ENCODE data around the gene PCSK5.

Gene PCSK5

DNA sequence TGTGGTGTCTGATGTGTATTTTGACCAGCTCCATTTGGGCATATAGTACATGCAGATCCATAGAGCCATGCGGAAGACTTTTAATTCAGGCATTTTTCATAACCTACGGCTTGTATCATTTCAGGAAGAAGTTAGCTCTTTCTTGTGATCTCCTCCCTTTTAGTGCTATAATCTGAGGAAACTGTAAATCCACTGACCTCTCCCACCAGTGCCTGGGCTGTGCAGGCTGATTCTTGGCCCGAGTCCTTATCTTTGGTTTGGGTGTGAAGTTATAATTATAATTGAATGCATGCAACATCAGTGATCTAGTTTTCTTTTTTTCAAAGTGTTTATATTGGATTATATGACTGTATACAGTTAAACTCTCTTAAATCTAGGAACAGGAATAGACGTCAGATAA is 247.9 kb downstream of the PCSK5 start:
- no peak for DNase-seq (ENCODE audit: low read depth)

DNA sequence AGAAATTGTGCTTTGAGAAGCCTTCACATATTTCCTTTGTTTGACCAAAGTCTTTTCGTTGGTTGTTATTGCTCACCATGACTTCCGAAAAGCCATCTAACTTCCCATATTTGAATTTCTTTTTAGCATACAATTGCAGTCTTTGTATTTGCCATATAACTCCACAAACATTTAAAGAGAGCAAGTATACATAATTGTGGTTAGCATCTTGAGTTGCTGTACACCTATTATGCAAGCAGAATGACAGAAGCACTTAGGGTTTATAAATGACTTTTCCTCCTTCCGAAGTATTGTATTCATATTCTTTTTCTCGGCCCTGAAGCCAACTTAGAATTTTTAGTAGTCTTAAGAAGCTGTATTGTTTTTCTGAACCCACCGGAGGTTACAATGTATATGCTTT is 253.4 kb downstream of the PCSK5 start:
- DNase-seq (ENCODE audit: low read depth): no peak

DNA sequence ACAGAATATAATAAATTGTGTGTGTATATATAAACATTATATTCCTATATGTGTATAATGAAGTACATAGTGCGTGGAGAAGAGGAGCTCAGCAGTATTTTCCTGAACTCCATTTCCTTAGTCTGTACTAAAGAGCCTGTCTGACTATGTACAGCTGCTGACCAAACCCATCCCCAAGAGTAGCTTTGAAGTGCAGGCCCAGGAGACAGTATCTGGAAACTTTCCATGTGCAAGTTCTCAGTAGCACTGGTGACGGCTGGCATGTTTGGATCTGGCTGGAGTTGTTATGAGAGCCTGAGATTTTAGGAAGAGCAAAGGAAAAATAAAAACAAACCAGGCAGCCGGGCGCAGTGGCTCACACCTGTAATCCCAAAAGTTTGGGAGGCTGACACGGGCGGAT is 259.5 kb downstream of the PCSK5 start:
- no peak for DNase-seq (ENCODE audit: low read depth)

DNA sequence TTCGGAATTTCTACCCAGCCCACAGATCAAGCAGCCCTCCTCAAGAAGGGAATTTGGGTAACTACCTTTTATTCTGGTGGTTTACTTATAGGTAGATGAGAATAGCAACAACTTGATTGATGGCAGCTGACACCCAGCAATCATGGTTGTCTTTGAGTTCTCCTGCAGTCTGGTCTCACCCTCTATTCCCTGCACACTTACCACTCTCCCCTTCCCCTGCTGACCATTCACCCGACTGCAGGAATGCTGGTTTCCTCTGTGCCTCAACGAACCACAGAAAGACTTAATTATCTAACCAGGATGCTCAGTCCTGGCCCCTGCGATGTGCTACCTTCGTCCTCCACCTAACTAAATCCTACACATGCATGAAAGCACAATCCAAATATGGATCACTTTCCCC is 260.8 kb downstream of the PCSK5 start:
- DNase-seq (ENCODE audit: low read depth): no peak

DNA sequence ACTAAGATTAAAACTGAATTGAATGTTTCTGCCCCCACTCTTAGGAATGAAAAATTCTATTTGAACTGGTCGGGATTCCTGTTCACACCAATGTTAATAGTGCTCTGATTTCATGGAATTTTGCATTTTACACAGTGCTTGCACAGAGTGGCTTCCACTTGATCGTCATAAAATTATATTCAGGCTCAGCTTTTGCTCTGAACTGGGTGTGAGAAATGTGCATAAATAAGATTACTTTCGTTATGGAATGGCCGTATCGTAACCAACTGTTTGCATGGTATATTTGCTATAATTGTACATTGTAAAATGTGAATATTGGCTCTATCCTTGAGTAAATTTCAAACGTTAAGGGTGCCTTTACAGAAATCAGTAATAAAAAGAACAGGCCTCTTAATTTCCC is 262.9 kb downstream of the PCSK5 start:
- no peak for DNase-seq (ENCODE audit: low read depth)

DNA sequence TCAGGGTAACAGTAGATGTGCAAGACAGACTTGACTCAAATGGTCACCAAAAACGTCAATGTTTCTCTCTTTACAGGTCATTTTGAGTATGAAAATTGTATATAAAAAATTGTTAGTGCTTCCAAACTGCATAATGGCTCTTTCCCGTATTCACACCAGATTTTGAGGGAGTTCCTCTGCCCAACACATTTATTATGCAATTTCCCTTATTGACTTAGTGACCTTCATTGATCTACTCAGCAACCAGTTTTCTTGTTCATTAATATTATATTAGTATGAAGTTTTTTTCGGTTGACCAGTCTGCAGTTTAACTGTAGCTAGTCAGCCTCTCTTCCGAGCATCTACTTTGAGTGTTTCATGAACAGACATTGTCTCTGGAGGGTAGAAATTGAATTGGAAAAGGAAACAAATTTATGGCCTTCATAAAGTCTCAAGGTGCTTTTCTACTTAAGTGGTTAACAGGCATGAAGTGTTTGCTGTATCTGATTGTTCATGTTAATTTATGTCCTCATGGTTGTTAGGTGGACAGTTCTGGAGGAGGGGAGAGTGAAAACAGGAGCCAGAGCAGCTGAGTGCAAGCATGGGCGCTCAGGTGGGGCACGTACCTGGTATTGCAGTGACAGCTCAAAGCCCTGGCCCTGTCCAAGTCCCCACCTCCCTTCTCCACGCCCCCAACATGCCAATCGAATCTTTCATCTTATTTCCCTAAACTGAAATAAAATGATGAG is 263.6 kb downstream of the PCSK5 start:
- DNase-seq (ENCODE audit: low read depth): no peak

DNA sequence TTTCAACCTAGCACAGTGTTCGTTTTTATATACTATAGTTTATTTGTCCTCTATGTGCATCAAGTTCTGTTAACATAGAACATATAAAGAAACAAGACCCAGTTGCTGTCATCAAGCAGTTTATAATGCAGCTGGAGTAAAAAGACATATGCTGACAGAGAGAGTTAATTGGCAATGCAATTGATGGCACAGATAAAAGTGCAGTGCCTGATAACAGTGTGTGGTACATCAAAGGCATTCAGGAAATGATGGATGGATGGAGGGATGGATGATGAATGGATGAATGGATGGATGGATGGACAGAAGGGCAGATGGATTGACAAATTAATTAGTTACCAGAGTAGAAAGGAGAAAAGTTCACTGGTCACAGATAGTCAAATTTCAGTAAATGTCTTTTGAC is 264.9 kb downstream of the PCSK5 start:
- DNase-seq (ENCODE audit: low read depth): no peak

DNA sequence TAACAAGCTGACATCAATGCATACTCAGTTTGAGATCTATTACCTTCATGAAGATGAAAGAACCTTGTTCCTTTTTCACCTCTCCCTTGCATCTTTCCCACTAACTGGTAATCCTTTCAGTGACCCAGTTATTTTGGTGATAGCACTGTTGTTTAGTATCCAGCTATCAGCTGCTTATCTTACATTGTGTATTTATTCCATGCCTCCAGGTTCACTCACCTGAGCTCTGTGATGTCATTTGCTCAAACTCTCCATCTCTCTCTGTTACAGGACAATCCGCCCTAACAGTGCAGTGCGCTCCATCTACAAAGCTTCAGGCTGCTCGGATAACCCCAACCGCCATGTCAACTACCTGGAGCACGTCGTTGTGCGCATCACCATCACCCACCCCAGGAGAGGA is 268.2 kb downstream of the PCSK5 start:
- no peak for DNase-seq (ENCODE audit: low read depth)

DNA sequence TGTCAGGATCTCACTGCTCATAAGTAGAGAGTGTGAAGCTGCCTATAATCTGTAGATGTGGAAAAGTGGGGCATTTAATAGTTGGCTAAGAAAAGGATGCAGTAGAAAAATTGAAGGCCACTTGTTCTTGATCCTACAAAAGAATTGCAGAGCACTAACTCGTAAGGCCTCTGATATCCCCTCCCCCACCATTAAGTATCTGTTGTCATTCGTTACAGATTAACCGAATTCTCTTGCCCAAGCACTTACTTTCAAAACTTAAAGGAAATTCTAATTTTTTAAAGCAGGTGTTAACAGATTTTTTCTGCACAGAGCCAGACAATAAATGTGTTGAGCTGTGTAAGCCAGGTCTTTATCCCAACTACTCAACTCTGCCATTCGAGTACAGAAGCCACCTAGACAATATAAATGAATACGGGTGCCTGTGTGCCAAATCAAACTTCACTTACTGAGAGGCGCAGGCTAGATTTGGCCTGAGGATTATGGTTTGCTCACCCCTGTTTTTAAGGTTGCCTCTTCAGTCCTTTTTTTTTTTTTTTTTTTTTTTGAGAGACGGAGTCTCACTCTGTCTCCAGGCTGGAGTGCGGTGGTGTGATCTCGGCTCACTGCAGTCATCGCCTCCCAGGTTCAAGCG is 268.9 kb downstream of the PCSK5 start:
- DNase-seq (ENCODE audit: low read depth): no peak

DNA sequence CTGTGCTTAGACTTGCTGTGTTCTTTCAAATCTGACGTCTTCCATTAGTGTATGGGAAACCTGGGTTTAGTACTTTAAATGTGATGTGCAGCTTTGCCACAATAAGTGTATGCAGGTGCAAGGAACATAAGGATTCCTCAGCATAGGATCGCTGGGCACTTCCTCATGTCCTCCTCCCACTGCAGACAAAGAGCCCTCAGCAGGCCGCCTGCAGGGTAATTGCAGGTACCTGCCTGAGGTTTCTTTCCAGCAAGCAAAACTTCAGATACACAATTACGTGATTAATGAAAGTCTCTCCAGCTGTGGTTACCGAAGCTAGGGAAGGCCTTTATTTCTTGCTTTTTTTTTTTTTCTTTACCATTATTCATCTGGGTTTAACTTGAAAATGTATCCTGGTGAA is 270.6 kb downstream of the PCSK5 start:
- no peak for DNase-seq (ENCODE audit: low read depth)

DNA sequence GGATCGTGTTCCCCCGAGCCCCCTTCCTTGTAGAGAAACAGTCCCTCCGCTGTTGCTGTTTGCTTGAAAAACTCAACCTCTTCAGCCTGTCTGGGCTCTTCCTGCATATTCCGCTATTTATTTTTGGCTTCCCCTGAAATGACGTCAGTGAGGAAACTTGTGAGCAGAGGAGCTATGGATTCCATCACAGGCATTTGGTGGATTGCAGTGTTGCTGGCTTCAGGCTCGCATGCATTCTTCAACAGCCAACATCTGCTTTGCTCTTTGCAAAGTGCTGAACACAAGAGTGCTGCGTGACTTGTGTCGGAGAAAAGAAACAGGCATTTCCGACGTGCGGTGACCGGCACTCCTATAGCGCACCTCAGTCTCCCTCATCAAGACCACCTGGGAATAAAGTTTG is 271.1 kb downstream of the PCSK5 start:
- DNase-seq (ENCODE audit: low read depth): no peak

DNA sequence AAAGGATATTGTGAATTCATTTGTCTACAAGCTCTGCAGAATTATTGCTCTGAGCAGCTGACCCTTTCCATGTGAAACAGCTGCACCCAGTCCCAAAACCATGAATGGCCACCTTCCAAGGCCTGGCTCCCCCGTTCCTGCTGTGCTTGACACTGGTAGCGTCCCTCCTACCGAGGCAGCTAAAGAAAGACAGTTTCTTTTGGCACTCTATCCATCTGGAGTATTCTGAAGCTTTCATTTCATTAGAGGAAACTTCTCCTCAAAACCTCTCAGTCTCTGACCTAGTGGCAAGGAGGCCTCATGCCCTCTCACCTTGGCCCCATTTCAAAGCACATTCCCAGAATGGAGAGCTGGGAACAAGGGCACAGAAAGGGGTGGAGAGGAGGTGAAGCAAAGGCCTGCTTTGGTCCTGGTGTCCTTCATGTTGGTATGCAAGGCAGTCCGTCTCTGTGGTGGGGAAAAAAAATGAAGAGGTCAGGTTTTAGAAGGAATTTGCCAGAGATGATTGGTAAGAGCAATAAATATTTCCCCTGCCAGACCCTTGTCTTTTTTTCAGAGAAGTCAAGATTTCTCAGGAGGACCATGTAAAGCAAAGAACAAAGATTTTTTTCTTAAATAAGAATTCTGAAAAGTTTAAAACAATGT is 271.7 kb downstream of the PCSK5 start:
- DNase-seq (ENCODE audit: low read depth): no peak

DNA sequence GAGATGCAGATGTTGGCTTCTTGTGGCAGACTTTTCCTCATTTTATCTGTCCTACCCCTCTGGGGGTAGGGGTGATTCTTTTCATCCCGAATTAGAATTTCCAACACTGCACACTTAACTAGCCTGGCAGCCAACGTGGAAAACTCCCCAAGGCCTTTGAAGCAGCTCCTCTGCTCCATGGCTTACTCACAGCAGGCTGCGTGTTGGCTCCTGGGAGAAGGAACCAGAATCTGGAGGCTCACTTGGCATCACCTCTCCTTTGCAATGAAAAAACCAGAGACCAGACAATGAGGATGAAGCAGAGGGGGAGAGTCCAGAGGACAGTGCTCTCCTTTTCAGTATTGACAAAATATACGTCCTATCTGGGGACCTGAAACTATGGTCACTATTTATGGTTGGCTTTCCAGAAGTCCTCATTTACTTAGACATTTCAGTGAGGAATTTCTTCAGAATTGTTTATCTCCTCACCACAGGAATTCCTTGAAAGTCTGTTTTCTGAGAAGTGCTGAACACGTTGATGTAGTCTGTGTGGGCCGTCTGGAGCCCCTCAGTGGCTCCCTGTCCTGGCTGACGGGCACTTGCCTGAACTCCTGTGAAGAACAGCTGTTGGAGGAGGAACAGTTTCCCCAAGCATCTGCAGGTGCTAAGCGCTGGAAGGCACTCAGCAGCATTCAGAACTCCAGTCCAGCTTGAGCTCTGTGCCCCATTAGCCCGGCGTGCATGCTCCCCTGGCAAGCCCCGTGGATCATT is 272.5 kb downstream of the PCSK5 start:
- no peak for DNase-seq (ENCODE audit: low read depth)

DNA sequence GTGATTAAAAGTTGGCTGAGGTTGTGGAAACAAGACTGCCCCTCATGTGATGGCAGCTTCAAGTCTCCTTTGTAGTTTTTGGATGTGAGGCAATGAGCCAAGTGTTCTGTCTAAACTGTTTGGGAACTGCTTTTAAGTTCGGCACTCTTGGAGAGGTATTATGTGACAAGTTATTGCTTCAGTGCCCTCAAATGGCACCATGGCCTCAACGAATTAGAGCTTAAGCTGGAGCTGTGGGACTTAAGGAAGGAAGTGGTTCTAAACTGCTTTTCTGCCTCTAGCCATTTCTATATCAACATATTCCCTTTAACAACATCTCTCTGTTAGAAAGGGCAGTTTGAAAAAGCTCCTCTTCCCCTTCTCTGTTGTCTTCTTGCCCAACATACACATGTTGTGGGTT is 276.1 kb downstream of the PCSK5 start:
- no peak for DNase-seq (ENCODE audit: low read depth)

DNA sequence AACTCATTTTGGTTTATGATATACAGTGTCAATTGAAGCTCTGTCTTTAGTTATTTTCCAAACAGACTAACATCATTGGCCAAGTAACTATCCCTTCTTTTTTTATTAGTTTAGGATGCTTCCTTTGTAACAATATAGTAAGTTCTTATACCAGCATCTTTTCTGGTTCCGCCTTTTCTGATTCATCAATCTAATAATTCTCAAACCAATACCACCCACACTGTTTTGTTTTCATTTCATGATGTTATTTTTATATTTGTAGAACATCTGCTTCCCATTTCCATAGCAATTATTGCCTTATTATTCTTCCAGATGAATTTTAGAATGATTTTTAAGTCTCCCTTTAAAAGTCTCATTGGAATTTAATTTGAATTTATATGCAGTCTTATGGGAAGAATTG is 285.7 kb downstream of the PCSK5 start:
- no peak for DNase-seq (ENCODE audit: low read depth)

DNA sequence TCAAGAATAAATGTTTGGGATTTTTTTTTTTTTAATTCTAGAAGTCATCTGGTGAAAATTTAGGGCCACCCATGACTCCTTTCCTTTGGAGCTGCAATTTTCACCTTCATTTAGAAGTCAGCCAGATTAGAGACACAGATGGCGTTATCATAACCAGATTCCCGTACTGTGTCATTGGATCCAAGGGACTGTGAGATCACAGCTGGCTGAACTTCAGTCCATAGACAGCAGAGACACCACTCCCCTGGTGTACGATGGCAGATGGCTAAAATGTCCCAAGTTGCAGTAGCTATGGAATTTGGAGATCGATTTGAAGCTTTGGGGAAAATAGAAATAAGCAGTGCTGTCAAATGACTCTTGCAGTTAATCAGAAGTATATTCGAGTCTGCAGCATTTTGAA is 287.5 kb downstream of the PCSK5 start:
- no peak for DNase-seq (ENCODE audit: low read depth)

DNA sequence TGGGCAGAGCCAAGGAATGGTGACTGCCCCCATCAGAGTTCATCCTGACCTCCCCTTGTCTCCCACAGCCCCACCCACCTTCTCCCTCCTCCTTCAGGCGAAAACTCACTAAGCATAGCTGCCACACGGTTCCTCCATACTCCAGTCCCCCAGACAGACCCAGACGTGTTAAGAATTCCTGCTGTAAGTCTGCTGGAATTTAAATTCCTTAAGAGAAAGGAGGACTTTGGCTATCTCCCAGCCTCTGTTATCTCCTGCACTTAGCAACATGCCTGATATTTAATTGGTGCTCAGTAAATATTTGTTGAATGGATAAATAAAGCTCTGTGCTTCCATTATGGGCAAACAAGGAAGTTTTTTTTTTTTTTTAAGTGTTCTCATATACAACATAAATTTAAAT is 290.1 kb downstream of the PCSK5 start:
- no peak for DNase-seq (ENCODE audit: low read depth)

DNA sequence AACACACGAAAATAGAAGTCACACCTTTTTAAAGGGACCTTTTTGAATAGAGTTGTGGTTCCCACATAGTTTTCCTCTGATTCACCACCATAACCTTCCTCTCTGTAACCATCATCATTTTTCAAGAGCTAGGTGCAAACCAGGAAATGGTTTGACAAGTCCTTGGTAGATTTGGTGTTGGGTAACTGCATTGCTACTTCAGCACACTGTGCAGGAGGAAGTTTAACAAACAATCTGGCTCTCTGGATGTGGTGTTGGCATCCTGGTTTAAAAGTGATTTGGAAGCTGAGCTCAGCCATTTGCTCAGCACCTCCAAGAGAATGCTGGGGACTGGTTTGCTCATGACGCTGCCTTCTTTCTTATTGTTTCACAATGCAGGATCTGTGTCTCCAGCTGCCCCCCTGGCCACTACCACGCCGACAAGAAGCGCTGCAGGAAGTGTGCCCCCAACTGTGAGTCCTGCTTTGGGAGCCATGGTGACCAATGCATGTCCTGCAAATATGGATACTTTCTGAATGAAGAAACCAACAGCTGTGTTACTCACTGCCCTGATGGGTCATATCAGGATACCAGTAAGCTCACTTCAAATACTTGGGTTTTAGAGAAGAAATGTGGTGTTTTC is 290.7 kb downstream of the PCSK5 start:
- DNase-seq (ENCODE audit: low read depth): no peak

DNA sequence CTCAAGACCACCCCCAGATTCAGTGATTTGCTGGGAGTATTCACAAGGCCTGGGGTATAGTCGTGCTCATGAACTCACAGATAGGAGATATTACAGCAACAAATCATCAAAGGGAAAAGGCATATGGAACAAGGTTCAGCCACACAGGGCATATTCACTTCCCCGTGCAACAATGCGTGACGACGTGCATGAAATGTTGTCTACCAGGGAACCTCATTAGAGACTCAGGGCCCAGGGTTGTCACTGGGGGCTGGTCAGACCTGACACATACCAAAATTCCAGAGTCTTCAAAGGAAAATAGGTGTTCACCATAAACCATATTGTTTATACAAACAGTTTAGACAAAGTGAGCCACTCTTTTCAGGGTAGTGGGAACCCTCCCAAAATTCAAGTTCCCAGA is 291.3 kb downstream of the PCSK5 start:
- DNase-seq (ENCODE audit: low read depth): no peak

DNA sequence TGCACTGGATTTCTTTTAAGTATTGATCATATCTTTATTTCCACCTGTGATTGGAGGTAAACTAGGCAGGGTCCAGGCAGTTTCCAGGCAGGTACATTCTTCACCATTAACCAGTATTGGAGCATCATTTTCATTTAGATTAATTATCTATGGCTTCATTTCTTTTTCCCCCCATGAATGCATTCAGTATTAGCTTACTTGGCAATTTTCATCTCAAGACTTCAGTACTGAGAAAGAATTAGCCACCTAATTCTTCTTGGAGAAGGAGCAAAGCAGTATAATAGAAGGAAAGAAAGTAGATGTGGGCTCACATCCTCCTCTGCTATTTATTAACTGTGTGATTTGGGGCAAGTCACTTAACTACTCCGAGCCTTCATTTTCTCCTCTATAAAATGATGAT is 295.0 kb downstream of the PCSK5 start:
- DNase-seq (ENCODE audit: low read depth): no peak

DNA sequence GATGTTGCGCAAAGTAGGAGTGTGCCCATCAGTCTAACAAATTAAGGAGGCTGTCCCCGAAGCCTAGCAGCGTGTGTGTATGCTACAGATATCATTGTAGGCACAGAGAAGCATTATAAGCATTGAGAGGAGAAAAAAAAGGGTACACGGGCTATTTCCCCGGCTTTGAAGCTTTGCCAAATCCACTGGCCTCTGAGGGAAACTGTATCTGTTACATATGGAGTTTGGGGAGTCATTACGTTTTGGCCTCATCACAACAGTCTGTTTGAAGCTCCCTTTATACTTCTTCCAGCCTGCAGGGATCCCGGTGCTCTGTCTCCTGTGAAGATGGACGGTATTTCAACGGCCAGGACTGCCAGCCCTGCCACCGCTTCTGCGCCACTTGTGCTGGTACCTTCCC is 297.8 kb downstream of the PCSK5 start:
- DNase-seq (ENCODE audit: low read depth): no peak

DNA sequence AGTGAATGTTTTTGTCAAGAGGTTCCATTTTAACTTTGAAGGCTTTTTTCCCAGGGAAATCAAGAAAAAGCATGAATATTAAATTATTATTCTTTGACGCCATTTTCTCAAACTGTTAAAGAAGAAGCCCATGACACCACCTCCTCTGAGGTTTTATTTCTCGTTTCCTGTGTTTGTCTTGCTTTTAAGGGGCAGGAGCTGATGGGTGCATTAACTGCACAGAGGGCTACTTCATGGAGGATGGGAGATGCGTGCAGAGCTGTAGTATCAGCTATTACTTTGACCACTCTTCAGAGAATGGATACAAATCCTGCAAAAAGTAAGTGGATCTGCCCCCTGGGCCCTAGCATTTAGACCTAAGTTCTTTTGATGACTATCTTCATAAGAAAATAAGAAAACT is 298.4 kb downstream of the PCSK5 start:
- DNase-seq (ENCODE audit: low read depth): no peak

DNA sequence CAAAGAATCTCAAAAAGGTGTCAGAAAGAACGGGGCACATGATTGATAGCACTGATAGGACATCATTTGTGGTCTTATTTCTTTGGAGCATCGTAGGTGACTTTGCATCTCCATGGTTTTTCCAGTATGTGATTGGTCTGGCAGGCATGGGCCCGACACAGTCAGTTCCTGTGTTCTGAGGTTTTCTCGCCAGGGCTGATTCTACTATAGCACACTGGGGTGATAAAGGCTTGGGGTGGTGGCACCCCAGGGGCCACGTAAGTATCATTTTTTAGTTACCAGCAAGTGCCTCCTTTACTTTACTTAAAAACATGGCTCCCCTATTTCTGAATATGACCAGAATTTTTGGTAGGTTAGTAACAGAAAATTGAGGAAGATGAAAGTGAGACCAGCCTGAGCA is 301.0 kb downstream of the PCSK5 start:
- DNase-seq (ENCODE audit: low read depth): no peak
